HG02763 (cell line): ENCODE results near the gene C5orf47.
"Not testable (repeated sequence)": the region's sequence is repeated elsewhere in the genome, so short reads cannot be mapped to it uniquely, and the experiment has no call there.

Experiments
- ATAC-seq: cut with Tn5 transposase; IDR thresholded peaks from one replicate; pipeline ENCODE4 v1.9.1; 2021; ENCODE audit warnings: mild to moderate bottlenecking, moderate library complexity; ENCODE audit not compliant: unreplicated experiment

C5orf47 gene

GRCh38 chr5:173969167-173970049, 19.6 kb upstream of the C5orf47 start:
- no peak for ATAC-seq

DNA sequence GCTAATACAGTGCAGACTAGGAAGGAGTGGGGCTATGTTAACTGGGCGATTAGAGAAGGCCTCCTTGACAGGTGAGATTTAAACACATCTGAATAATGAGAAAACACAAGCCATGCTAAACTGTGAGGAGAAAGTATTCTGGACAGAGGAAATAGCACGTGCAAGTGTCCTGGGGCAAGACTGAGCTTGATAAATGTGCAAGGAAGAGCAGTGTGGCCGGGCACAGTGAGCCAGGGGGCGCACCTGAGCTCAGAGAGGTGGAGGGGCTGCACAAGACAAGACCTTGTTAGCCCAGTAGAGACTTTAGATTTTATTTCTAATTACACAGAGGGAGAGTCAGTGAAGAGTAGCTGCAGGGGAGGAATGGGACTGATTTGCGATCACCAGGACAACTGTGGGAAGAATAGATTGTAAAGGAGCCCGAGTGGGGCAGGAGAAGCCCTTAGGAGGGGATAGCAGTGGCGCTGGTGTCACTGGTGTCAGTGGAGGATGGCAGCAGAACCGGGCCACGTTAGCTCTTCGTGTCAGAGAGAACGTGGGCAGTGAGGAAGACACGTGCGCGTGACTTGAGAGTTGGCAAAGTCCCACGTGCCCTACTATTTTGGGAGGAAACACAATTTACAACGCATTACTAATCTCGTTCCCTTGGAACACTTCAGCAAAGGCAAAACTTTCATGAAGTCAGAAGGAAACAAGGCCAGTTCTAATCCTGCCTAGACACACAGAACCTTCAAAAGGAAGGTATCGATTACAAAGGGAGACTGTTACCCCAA, 17.9 kb upstream of the C5orf47 start:
- ATAC-seq = no peak

- ATAC-seq = no peak
Measured at GRCh38 chr5:173971681-173972345, 17.2 kb upstream of the C5orf47 start.

DNA sequence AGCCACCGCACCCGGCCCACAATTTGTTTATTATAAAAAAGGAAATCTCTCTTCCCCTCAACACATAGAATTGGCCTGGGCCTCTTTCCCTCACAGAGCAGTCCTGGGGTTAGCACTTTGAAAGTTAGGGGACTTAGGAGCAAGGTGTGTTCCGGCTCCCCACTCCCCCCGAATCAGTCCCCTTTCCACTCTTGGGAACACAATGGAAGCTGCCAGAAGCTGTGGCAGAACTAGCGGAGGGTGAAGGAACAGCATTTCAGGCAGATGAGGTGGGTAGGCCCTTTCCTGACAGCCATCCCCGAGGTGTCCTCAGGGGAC, 16.4 kb upstream of the C5orf47 start:
- no peak for ATAC-seq

DNA sequence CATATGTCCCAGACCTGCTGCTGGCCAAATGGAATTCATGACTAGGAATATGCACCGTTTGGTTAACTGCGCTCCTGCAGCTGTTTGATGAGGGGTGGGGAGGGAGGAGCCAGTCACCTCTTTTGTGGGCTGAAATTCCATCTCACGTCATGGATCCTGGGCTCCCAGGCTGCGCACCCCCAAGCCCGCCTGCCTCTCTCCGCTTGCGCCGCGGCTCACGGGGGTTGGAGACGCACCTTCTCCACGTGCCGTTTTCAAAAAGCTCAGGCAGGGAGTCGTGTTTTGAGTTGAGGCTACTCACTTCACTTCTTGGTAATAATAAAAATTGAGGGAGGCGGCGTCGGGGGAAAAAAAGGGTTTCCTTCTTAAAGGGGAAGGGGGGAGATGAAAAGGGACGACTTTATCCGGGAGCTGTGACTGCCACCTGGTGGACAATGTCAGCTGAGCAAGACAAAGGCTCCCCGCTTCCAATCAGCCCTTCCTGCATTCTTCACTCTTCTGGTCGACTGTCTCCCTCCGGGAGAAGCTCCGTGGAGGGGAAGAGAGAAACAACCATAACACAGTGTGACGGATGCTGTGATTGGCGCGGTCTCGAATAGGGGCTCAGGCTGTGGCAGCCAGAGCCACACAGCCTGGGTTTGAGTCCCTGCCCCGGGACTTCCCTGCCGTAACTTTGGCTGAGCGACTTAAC, 15.9 kb upstream of the C5orf47 start:
- ATAC-seq = no peak

DNA sequence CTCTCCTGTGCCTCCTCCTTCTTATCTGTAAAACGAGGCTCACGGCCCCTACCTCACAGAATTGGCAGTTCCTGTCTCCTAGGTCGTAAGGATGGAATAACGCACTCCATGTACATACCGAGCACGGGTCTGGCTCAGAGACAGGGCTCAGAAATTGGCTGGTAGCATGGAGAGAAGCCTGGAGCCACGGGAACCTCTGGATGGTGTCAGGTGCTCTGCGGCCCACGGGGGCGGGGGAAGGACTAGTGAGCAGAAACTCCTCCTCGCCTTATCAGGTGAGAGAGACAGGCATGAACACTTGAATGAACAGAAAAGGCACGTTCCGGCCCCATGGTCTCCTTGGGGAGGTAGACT, 15.4 kb upstream of the C5orf47 start:
- ATAC-seq = no peak

GRCh38 chr5:173974688-173975239, 14.2 kb upstream of the C5orf47 start:
- no peak for ATAC-seq

- ATAC-seq = no peak
Measured at GRCh38 chr5:173981185-173981761, 7.7 kb upstream of the C5orf47 start.

- ATAC-seq = no peak
Measured at GRCh38 chr5:173984218-173984617, 4.8 kb upstream of the C5orf47 start.

GRCh38 chr5:173989432-173990082, 587 bp downstream of the C5orf47 start:
- no peak for ATAC-seq

DNA sequence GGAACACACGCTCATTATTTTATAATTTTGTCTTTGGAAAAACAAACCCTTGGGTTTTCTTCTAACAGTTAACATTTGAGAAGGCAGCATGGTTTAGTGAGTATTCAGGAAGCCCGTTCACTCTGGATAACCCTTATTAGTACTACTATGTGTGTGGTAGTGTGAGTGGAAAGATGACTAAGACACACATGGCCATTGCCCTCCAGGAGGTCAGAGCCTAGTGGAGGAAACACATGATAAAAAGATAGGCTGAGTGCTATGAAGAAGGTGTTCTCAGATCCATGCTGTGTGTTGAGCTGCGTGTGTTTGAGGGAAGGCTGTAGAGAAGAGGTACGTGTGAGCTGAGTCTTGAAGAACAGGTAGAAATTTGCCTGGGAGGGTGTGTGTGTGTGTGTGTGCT, 8.4 kb downstream of the C5orf47 start:
- no peak for ATAC-seq

DNA sequence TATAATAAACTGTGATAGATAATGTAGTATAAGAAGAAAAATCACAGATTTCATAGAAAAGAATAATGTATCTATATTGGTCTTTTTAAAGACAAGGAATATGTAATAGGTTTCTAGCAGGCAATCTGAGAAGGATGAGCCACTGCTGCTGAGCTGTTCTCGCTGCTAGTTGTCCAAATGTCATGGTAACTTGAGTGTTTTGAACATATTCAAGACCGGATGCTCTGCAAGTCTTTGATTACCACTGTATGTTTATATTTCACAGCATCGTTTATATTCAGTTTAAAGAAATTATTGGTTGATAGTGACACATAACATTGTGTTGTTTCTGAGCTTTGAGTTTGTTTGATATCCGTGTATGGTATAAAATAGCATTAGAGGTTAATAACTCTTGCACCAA, 9.6 kb downstream of the C5orf47 start:
- no peak for ATAC-seq

GRCh38 chr5:174000076-174000475, 11.1 kb downstream of the C5orf47 start:
- ATAC-seq = no peak

- no peak for ATAC-seq
Measured at GRCh38 chr5:174003795-174004194, 14.8 kb downstream of the C5orf47 start.

DNA sequence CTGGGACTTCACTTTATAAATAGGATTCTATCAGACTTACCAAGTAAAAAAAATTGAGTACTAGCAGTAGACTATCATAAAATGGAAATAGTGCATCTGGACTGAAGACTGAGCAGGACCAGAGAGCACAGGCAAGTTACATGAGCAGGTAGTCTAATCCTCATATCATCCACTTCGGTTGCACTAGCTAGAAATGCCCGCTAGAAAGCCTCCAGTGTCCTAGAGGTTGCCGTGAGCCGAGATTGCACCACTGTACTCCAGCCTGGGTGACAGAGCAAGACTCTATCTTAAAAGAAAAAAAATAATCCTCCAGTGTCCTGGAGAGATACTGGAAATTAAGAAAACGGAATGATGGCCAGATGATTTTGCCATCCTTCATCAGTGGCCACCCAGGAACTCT, 20.0 kb downstream of the C5orf47 start:
- ATAC-seq = no peak

GRCh38 chr5:174010365-174010764, 21.4 kb downstream of the C5orf47 start:
- no peak for ATAC-seq

DNA sequence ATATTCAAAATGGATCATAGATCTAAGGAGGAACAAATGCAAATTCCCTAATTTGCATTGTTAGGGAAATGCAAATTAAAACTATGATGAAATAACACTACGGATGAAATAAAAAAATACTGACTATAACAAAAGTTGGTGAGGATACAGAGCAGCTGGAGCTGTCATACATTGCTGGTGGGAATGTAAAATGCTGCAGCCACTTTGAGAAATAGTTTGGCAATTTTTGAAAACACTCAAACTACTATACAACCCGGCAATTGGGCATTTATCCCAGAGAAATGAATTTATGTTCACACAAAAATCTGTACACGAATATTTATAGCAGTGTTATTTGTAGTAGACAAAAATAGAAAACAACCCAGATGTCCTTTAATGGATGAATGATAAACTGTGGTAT, 22.5 kb downstream of the C5orf47 start:
- no peak for ATAC-seq

DNA sequence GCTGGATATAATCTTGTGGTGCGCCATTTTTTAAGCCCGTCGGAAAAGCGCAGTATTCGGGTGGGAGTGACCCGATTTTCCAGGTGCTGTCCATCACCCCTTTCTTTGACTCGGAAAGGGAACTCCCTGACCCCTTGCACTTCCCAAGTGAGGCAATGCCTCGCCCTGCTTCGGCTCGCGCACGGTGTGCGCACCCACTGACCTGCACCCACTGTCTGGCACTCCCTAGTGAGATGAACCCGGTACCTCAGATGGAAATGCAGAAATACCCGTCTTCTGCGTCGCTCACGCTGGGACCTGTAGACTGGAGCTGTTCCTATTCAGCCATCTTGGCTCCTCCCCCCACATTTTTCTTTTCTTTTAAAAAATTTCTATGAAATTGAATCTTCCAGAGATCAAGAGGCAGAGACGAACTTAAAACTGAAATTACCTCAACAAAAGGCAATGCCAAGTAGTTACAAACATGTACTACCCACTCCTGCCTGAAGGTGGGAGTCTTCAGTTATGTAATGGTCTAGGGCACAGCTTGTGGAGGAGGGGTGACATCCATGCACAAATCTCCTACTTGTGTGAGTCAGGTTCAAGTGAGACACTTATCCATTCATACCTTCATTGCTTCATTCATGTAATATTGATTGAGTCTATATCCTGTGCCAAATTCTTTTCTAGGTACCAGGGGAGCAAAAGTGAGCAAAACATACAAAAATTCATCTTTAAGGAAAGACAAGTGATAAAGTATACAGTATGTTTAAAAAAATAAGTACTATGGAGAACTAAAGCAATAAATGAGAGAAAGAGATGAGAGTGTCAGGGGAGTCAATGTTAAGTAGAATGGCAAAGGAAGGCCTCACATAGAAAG, 31.3 kb downstream of the C5orf47 start:
- not testable (repeated sequence) for ATAC-seq

DNA sequence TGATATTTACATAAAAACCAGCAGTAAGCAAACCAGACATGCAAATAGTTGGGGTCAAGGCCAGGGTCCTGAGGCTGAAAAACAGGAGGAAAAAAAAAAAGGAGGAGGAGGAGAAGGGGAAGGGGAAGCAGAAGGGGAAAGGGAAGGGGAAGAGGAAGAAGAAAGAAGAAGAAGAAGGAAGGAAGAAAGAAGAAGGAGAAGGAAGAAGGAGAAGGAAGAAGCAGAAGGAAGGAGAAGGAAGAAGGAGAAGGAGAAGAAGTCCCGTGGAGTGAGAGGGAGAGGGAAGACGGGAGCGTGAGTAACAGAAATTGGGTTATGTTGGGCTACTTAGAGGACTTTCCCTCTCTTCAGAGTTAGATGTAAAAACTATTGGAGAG, 31.9 kb downstream of the C5orf47 start:
- no peak for ATAC-seq
